ENCODE results near the gene GTPBP4. TPM values are rescaled to one million over a fixed set of nuclear protein-coding genes. Genes with fewer than 3 reads are reported as not detected.

The GTPBP4 gene
- polyA plus RNA-seq, 1 donor (not counting 4 experiments of a cell fraction or from before 2014, with no cell fraction given) = 70.4 TPM

- no peak overlapping the region for H3K4me2 ChIP-seq (ENCODE audit: control insufficient read depth, extremely low read depth, insufficient read depth, low read depth, low read length)
- H3K36me3 ChIP-seq (ENCODE audit: control insufficient read depth in 2 of 2, extremely low read depth in 1 of 2, insufficient read depth in 2 of 2, low read length in 2 of 2) = no peaks in the 10 kb centered on the region
- H2AFZ ChIP-seq (ENCODE audit: control insufficient read depth, low read length) = no peak overlapping the region
- no peak overlapping the region for H3K27ac ChIP-seq (ENCODE audit: control insufficient read depth, insufficient read depth, low read length)
- no peak overlapping the region for H3K9ac ChIP-seq (ENCODE audit: control insufficient read depth, extremely low read depth, insufficient read depth, low read length)
- no peaks in the 10 kb centered on the region for H3K9me3 ChIP-seq (ENCODE audit: control insufficient read depth, low read depth, low read length)
- H3K4me1 ChIP-seq (ENCODE audit: control insufficient read depth, extremely low read depth, insufficient read depth, low read length) = no peaks in the 10 kb centered on the region
- FAIRE-seq = no peak
- dilution Hi-C loops (cut with MboI; ENCODE audit: extremely low pct_ligation_motif_present, low sequenced_read_pairs) = no loop called here
- H4K20me1 ChIP-seq (ENCODE audit: control insufficient read depth, extremely low read depth, insufficient read depth, low read length) = no peaks in the 10 kb centered on the region
- no peak for DNase-seq (ENCODE audit: low read depth, low spot score)
- H3K79me2 ChIP-seq (ENCODE audit: control insufficient read depth, insufficient read depth, low read length) = no peaks in the 10 kb centered on the region
- peaks cover 9% of the 10 kb centered on the region for H3K27me3 ChIP-seq (ENCODE audit: control insufficient read depth, extremely low read depth, insufficient read depth, low read length)
- H3K9me1 ChIP-seq (ENCODE audit: control insufficient read depth, extremely low read depth, insufficient read depth, low read length) = no peaks in the 10 kb centered on the region
- TF ChIP-seq EZH2 (IDR thresholded peaks at IDR 0.05; ENCODE audit: low read length) = no peak
- TF ChIP-seq CTCF (optimal IDR thresholded peaks at IDR 0.05 in 1 of 3, IDR thresholded peaks at IDR 0.05 in 1 of 3, conservative IDR thresholded peaks at IDR 0.05 in 1 of 3; ENCODE audit: extremely low read depth in 1 of 3, insufficient read depth in 2 of 3, low read length in 3 of 3) = no peak
- H3K4me3 ChIP-seq (ENCODE audit: control insufficient read depth in 2 of 3, extremely low read depth in 1 of 3, insufficient read depth in 2 of 3, low read depth in 1 of 3, low read length in 3 of 3) = no peak overlapping the region
Observed at GRCh38 chr10:966466-967235, 21.6 kb upstream of the GTPBP4 start.

GRCh38 chr10:968546-969199 lies 19.6 kb upstream of the GTPBP4 start:
- Histone ChIP-seq H3K9ac (ENCODE audit: control insufficient read depth, extremely low read depth, insufficient read depth, low read length) (no peak overlapping the region), H3K79me2 (ENCODE audit: control insufficient read depth, insufficient read depth, low read length) (no peaks in the 10 kb centered on the region), H3K9me3 (ENCODE audit: control insufficient read depth, low read depth, low read length) (no peaks in the 10 kb centered on the region), H4K20me1 (ENCODE audit: control insufficient read depth, extremely low read depth, insufficient read depth, low read length) (no peaks in the 10 kb centered on the region), H3K36me3 (ENCODE audit: control insufficient read depth in 2 of 2, extremely low read depth in 1 of 2, insufficient read depth in 2 of 2, low read length in 2 of 2) (no peaks in the 10 kb centered on the region), H3K4me3 (ENCODE audit: control insufficient read depth in 2 of 3, extremely low read depth in 1 of 3, insufficient read depth in 2 of 3, low read depth in 1 of 3, low read length in 3 of 3) (no peak overlapping the region), H3K4me2 (ENCODE audit: control insufficient read depth, extremely low read depth, insufficient read depth, low read depth, low read length) (no peak overlapping the region), H3K27ac (ENCODE audit: control insufficient read depth, insufficient read depth, low read length) (no peak overlapping the region), H2AFZ (ENCODE audit: control insufficient read depth, low read length) (no peak overlapping the region), H3K4me1 (ENCODE audit: control insufficient read depth, extremely low read depth, insufficient read depth, low read length) (no peaks in the 10 kb centered on the region), H3K9me1 (ENCODE audit: control insufficient read depth, extremely low read depth, insufficient read depth, low read length) (no peaks in the 10 kb centered on the region), H3K27me3 (ENCODE audit: control insufficient read depth, extremely low read depth, insufficient read depth, low read length) (peaks cover 9% of the 10 kb centered on the region)
- no peak for DNase-seq (ENCODE audit: low read depth, low spot score)
- no peak for FAIRE-seq
- TF ChIP-seq EZH2 (IDR thresholded peaks at IDR 0.05; ENCODE audit: low read length) (no peak), CTCF (optimal IDR thresholded peaks at IDR 0.05 in 1 of 3, IDR thresholded peaks at IDR 0.05 in 1 of 3, conservative IDR thresholded peaks at IDR 0.05 in 1 of 3; ENCODE audit: extremely low read depth in 1 of 3, insufficient read depth in 2 of 3, low read length in 3 of 3) (no peak)
- dilution Hi-C loops (cut with MboI; ENCODE audit: extremely low pct_ligation_motif_present, low sequenced_read_pairs) = no loop called here
